KMS-11 (cell line): ENCODE results near the gene NOTCH2.

Experiments
- H2AFZ ChIP-seq: fragments of 200-600 bp; sonication (generic); 2 replicates; pipeline ENCODE4 v1.6.1; 2016; ENCODE audit warnings: antibody characterized with exemption, mixed run types, low read depth
- H3K27ac ChIP-seq: fragments of 200-600 bp; sonication (generic); 2 replicates; pipeline ENCODE4 v1.6.1; 2016; ENCODE audit warnings: mild to moderate bottlenecking, mixed run types
- H3K27me3 ChIP-seq: fragments of 200-600 bp; sonication (generic); 2 replicates; pipeline ENCODE4 v1.6.1; 2017; ENCODE audit warnings: mild to moderate bottlenecking, low read depth, mixed run types, moderate library complexity; ENCODE audit not compliant: insufficient read depth
- H3K36me3 ChIP-seq: fragments of 200-600 bp; sonication (generic); 2 replicates; pipeline ENCODE4 v1.6.1; 2017; ENCODE audit warnings: mild to moderate bottlenecking, mixed run types; ENCODE audit not compliant: insufficient read depth
- H3K4me1 ChIP-seq: fragments of 200-600 bp; sonication (generic); 2 replicates; pipeline ENCODE4 v1.6.1; 2016; ENCODE audit warnings: mild to moderate bottlenecking, low read depth, mixed run types; ENCODE audit not compliant: poor library complexity, severe bottlenecking
- H3K4me2 ChIP-seq: fragments of 200-600 bp; sonication (generic); 2 replicates; pipeline ENCODE4 v1.7.0; 2016; ENCODE audit warnings: mild to moderate bottlenecking, mixed run types
- H3K4me3 ChIP-seq: fragments of 200-600 bp; sonication (generic); IDR thresholded peaks from 2 replicates; pipeline ENCODE4 v1.6.1; 2017; ENCODE audit warnings: low read depth, low read length, mixed read lengths; ENCODE audit not compliant: insufficient read depth
- H3K79me2 ChIP-seq: fragments of 200-600 bp; sonication (generic); 2 replicates; pipeline ENCODE4 v1.6.1; 2016; ENCODE audit warnings: low read depth, mixed run types; ENCODE audit not compliant: insufficient read depth
- H3K9ac ChIP-seq: fragments of 200-600 bp; sonication (generic); 2 replicates; pipeline ENCODE4 v1.6.1; 2016; ENCODE audit warnings: mild to moderate bottlenecking, mixed run types
- H4K20me1 ChIP-seq: fragments of 200-600 bp; sonication (generic); 2 replicates; pipeline ENCODE4 v1.6.1; 2016; ENCODE audit warnings: mild to moderate bottlenecking, mixed run types; ENCODE audit not compliant: insufficient read depth
- CTCF ChIP-seq: fragments of 200-600 bp; sonication (generic); conservative IDR thresholded peaks from 2 replicates; pipeline ENCODE4 v1.6.1; 2017; ENCODE audit warnings: low read depth, mild to moderate bottlenecking, antibody characterized with exemption, low read length, moderate library complexity, mixed read lengths

Gene NOTCH2

GRCh38 chr1:119920104-119920968 lies 149.1 kb downstream of the NOTCH2 start:
- Histone ChIP-seq H3K4me3 (no peak overlapping the region), H3K27me3 (no peaks in the 10 kb centered on the region), H4K20me1 (no peaks in the 10 kb centered on the region), H3K36me3 (no peaks in the 10 kb centered on the region), H3K4me1 (no peaks in the 10 kb centered on the region), H3K27ac (no peak overlapping the region), H3K79me2 (no peaks in the 10 kb centered on the region), H3K9ac (no peak overlapping the region), H2AFZ (no peak overlapping the region), H3K4me2 (no peak overlapping the region)
- no peak for TF ChIP-seq CTCF

GRCh38 chr1:119919241-119919640 lies 150.2 kb downstream of the NOTCH2 start:
- Histone ChIP-seq H3K27ac (no peak overlapping the region), H3K79me2 (no peaks in the 10 kb centered on the region), H3K36me3 (no peaks in the 10 kb centered on the region), H3K4me2 (no peak overlapping the region), H3K4me3 (no peak overlapping the region), H3K4me1 (no peaks in the 10 kb centered on the region), H4K20me1 (no peaks in the 10 kb centered on the region), H3K9ac (no peak overlapping the region), H3K27me3 (no peaks in the 10 kb centered on the region), H2AFZ (no peak overlapping the region)
- TF ChIP-seq CTCF = no peak

GRCh38 chr1:119918301-119918700 lies 151.2 kb downstream of the NOTCH2 start:
- Histone ChIP-seq H3K27ac (no peak overlapping the region), H3K4me1 (no peaks in the 10 kb centered on the region), H2AFZ (no peak overlapping the region), H3K27me3 (no peaks in the 10 kb centered on the region), H3K36me3 (no peaks in the 10 kb centered on the region), H3K4me2 (no peak overlapping the region), H3K9ac (no peak overlapping the region), H3K4me3 (no peak overlapping the region), H3K79me2 (no peaks in the 10 kb centered on the region), H4K20me1 (no peaks in the 10 kb centered on the region)
- no peak for TF ChIP-seq CTCF

GRCh38 chr1:119917304-119918055 lies 152.0 kb downstream of the NOTCH2 start:
- Histone ChIP-seq H3K4me2 (no peak overlapping the region), H3K9ac (no peak overlapping the region), H3K4me1 (no peaks in the 10 kb centered on the region), H3K27ac (no peak overlapping the region), H3K27me3 (no peaks in the 10 kb centered on the region), H2AFZ (no peak overlapping the region), H3K79me2 (no peaks in the 10 kb centered on the region), H3K36me3 (no peaks in the 10 kb centered on the region), H3K4me3 (no peak overlapping the region), H4K20me1 (no peaks in the 10 kb centered on the region)
- no peak for TF ChIP-seq CTCF
